VCaP (cell line): Measurements from ENCODE around the gene TEX54.
A peak's percentile ranks its signal among the peaks of the same experiment; 100 is the strongest.

Experiments used
- H3K27ac ChIP-seq: fragments of 450-650 bp; 2 replicates; pipeline ENCODE4 v1.5.1; 2017
- TF ChIP-seq, protein P1 (sequence below): fragments of 450-650 bp; conservative IDR thresholded peaks from 2 replicates; pipeline ENCODE4 v1.5.1; 2017; ENCODE audit warnings: mild to moderate bottlenecking, moderate library complexity

Gene TEX54

DNA sequence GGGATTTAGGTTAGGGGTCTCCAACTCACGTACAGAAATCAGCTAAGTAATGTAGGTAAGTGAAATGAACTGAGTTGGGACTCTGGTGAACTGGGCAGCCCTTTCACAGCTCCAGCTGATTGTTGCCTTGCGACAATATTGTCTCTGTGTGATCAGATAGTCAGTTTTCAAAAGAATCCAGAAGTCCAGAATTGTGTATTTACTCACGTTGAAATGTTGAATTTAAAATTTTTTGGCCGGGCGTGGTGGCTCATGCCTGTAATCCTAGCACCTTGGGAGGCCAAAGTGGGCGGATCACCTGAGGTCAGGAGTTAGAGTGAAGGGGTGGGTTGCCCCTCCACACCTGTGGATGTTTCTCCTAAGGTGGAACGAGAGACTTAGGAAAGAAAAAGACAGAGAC, 25.6 kb upstream of the TEX54 start:
- TF ChIP-seq, protein P1, sequence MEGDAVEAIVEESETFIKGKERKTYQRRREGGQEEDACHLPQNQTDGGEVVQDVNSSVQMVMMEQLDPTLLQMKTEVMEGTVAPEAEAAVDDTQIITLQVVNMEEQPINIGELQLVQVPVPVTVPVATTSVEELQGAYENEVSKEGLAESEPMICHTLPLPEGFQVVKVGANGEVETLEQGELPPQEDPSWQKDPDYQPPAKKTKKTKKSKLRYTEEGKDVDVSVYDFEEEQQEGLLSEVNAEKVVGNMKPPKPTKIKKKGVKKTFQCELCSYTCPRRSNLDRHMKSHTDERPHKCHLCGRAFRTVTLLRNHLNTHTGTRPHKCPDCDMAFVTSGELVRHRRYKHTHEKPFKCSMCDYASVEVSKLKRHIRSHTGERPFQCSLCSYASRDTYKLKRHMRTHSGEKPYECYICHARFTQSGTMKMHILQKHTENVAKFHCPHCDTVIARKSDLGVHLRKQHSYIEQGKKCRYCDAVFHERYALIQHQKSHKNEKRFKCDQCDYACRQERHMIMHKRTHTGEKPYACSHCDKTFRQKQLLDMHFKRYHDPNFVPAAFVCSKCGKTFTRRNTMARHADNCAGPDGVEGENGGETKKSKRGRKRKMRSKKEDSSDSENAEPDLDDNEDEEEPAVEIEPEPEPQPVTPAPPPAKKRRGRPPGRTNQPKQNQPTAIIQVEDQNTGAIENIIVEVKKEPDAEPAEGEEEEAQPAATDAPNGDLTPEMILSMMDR, result no peak
- peak overlapping the region; percentile 96 for H3K27ac ChIP-seq

DNA sequence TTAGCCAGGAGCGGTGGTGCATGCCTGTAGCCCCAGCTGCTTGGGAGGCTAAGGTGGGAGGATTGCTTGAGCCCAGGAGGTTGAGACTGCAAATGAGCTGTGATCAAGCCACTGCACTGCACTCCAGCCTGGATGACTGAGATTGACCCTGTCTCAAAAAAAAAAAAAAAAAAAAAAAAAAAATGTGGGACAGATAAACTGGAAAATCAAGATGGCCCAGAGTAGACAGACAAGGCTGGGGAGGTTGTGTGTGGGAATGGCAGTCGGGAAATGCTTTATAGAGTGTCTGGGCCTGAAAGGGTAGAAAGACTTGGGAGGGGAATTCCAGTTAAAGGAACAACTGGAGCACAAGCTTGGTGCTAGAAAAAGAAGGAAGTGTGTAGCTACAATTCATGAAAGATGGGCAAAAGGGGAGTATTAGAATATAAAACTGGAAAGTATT, 24.9 kb upstream of the TEX54 start:
- peak overlapping the region; percentile 96 for H3K27ac ChIP-seq
- TF ChIP-seq, protein P1, result no peak

DNA sequence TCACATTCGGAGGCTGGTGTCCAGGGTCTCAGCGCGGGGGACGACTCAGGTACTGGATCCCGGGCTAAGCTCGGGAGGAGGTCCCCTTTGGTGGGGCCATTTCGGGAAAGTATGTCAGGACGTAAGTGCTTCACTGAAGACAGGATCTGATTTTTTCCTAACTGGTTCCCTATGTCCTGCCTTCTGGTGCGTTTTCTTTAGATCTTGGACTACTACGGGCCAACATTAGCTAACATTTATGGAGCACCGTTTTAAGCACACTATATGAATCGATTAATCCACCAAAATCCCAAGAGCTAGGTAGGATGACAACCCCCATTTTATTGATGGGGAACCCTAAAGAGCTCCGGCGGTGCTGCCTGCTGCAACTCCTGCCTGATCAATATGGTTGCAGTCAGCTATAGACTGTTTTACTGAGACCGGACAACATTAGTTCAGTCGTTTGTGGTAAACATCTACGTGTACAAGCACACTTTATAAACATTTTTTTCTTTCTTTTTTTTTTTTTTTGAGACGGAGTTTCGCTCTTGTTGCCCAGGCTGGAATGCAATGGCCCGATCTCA, 23.8 kb upstream of the TEX54 start:
- H3K27ac ChIP-seq, result peak overlapping the region; percentile 96
- TF ChIP-seq, protein P1, result no peak

DNA sequence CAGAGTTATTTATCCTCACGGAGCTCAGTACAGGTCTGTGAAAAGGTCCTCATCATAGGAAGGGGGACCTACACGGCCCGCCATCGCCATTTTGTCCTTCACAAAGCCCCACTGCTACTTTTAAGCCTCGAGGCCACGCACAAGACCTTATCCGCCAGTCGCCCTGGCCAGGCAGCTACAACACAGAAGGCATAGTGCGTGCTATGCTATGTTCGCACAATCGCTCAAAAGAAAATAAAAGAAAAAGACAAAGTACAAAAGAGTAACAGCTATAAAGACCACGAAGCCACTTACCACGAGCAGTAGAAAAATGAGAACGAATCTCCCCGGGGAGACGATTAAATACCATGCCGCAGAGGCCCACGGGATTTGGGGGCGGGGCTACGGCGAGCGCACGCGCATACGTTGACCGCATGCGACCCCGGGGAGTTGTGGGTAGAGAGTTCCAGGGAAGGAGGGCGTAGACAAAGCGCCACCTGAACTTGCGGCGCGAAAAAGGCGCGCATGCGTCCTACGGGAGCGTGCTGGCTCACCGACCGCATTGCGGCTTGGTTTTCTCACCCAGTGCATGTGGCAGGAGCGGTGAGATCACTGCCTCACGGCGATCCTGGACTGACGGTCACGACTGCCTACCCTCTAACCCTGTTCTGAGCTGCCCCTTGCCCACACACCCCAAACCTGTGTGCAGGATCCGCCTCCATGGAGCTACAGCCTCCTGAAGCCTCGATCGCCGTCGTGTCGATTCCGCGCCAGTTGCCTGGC, 23.1 kb upstream of the TEX54 start:
- H3K27ac ChIP-seq, result peak overlapping the region; percentile 96
- TF ChIP-seq, protein P1, result no peak

DNA sequence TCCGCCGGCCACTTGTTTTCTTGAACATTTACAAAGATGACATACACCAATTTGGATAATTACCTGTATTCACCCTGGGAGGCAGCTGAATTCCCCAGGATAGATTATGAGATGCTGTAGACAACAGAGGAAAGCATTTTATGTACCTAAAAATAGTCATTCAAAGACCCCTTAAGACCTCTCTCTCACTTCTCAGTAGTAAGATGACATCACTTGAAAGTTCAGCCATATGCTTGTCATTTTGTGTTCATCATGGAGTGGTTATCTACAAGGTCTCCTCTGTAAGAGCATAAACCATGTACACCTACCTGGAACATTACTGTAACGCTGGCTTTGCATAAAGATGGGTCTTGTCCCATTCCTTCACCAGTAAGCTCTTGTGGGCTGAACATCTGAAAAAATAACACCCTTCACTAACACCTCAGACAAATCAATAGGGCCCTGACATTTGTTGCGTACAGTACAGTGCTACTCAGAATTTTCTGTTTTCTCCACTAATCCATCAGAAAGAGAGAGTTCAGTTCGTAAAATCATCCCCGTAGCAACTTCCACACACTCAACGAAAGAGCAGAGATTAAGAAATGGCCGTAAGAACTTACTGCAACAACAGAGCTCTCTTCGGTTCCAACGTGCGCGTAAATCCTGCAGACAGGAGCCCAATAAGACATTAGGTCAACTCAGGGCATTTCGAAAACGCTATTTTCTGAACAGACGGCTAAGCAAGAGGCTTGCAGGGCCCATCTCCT, 22.4 kb upstream of the TEX54 start:
- TF ChIP-seq, protein P1, result no peak
- H3K27ac ChIP-seq, result peak overlapping the region; percentile 96

DNA sequence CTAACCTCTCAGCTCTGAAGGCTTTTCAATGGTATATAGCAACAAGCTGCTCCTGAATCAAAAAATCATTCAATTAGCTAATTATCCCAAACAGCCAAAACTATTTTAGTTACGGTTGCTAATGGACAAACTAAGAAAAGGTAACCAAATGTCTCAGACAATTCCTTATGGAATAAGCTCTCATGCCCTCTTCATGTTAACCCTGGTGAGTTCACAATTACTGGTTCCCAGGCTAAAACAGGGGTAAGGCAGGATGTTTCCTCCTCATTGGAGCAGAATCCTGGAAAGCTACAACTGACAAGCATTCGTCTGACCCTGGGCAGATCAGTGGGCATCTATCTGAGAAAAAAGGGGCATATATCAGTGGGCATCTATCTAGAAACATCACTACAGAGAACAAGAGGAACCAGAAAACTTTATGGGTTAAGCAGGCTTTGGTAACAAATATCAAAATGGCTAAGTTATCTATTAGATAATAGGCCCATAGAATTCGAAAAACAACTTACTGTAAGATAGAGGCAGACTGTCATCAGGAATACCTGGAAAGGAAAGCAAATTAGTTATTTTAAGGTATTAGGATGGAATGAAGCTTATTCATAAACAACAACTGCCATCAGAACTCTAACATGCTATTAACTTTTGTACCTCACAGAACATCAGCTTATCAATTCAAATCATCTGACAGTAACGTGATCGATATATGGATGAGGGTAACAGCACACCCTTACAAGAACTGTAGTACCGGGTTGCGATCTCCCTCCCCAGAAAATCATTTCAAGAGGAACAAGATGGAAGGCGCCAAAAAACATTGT, 21.6 kb upstream of the TEX54 start:
- peak overlapping the region; percentile 96 for H3K27ac ChIP-seq
- TF ChIP-seq, protein P1, result no peak
